ENCODE data around the gene PAQR7. TPM values are rescaled to one million over a fixed set of nuclear protein-coding genes. Genes with fewer than 3 reads are reported as not detected.

The PAQR7 gene
- polyA plus RNA-seq, 1 donor from 2014 or later = 4.1 TPM

- Histone ChIP-seq H3K9me3 (ENCODE audit: low read length) (no peaks in the 10 kb centered on the region), H3K79me2 (replicated peaks; ENCODE audit: insufficient read depth, low read length) (peaks cover 62% of the 10 kb centered on the region), H3K4me2 (ENCODE audit: low read length) (no peak overlapping the region), H4K20me1 (ENCODE audit: insufficient read depth) (peaks cover 47% of the 10 kb centered on the region), H3K9me2 (ENCODE audit: insufficient read depth, low read length) (no peaks in the 10 kb centered on the region), H2AFZ (ENCODE audit: low read depth, low read length) (no peak overlapping the region), H3K27ac (ENCODE audit: low read length) (no peak overlapping the region), H3K9ac (ENCODE audit: low read length) (no peak overlapping the region), H3K27me3 (ENCODE audit: insufficient read depth, low read depth, low read length) (no peaks in the 10 kb centered on the region), H3K36me3 (ENCODE audit: insufficient read depth, low read length) (peaks cover 25% of the 10 kb centered on the region), H3K4me3 (ENCODE audit: low read length) (peak overlapping the region; percentile 90), H3F3A (ENCODE audit: insufficient read depth, low read length, poor library complexity, severe bottlenecking) (peaks cover 6% of the 10 kb centered on the region)
- TF ChIP-seq RAD21 (conservative IDR thresholded peaks at IDR 0.05) (no peak), REST (IDR thresholded peaks at IDR 0.05; ENCODE audit: borderline replicate concordance) (no peak), MXI1 (conservative IDR thresholded peaks at IDR 0.05; ENCODE audit: poor library complexity, severe bottlenecking) (no peak)
Measured at GRCh38 chr1:25897754-25898153, 22.2 kb upstream of the PAQR7 start.

GRCh38 chr1:25896266-25896665, 20.8 kb upstream of the PAQR7 start:
- no peak overlapping the region for H2AFZ ChIP-seq (ENCODE audit: low read depth, low read length)
- H3K27me3 ChIP-seq (ENCODE audit: insufficient read depth, low read depth, low read length) = no peaks in the 10 kb centered on the region
- peaks cover 6% of the 10 kb centered on the region for H3F3A ChIP-seq (ENCODE audit: insufficient read depth, low read length, poor library complexity, severe bottlenecking)
- TF ChIP-seq REST (IDR thresholded peaks at IDR 0.05; ENCODE audit: borderline replicate concordance) (no peak), MXI1 (conservative IDR thresholded peaks at IDR 0.05; ENCODE audit: poor library complexity, severe bottlenecking) (no peak), TAF1 (IDR thresholded peaks at IDR 0.05; ENCODE audit: low read depth) (no peak), RAD21 (conservative IDR thresholded peaks at IDR 0.05) (no peak), CTCF (IDR thresholded peaks at IDR 0.05; ENCODE audit: poor library complexity, severe bottlenecking) (no peak), POLR2AphosphoS5 (IDR thresholded peaks at IDR 0.05) (no peak), SMC3 (conservative IDR thresholded peaks at IDR 0.05; ENCODE audit: poor library complexity) (no peak), EZH2 (IDR thresholded peaks at IDR 0.05; ENCODE audit: borderline replicate concordance, insufficient read depth, low read length, poor library complexity, severe bottlenecking) (no peak), EP300 (conservative IDR thresholded peaks at IDR 0.05; ENCODE audit: poor library complexity, severe bottlenecking) (no peak)
- H3K9ac ChIP-seq (ENCODE audit: low read length) = peak overlapping the region; percentile 42
- H3K36me3 ChIP-seq (ENCODE audit: insufficient read depth, low read length) = peaks cover 25% of the 10 kb centered on the region
- no peaks in the 10 kb centered on the region for H3K9me3 ChIP-seq (ENCODE audit: low read length)
- H3K4me2 ChIP-seq (ENCODE audit: low read length) = no peak overlapping the region
- no peaks in the 10 kb centered on the region for H3K9me2 ChIP-seq (ENCODE audit: insufficient read depth, low read length)
- peak overlapping the region; percentile 43 for H3K4me3 ChIP-seq (ENCODE audit: low read length)
- peaks cover 47% of the 10 kb centered on the region for H3K79me2 ChIP-seq (replicated peaks; ENCODE audit: insufficient read depth, low read length)
- H4K20me1 ChIP-seq (ENCODE audit: insufficient read depth) = peaks cover 40% of the 10 kb centered on the region
- H3K27ac ChIP-seq (ENCODE audit: low read length) = peak overlapping the region; percentile 52
